Esophagus muscularis mucosa (tissue), 4 donors: ENCODE data around the gene CHRNG. TPM values are rescaled to one million over a fixed set of nuclear protein-coding genes. Genes with fewer than 3 reads are reported as not detected.

Experiments
- DNase-seq: peaks from one replicate; pipeline ENCODE4 v3.0.0-alpha.2; 2017; ENCODE audit errors: extremely low spot score
- H3K27ac ChIP-seq, 4 donors: fragments of 200-600 bp; sonication (generic); replicated peaks in 1 of 4; 1 replicate in 3 of 4; 2 replicates in 1 of 4; pipeline ENCODE4 v1.5.1; 2016 to 2019; ENCODE audit warnings: mild to moderate bottlenecking in 1 of 4
- H3K27me3 ChIP-seq, 4 donors: fragments of 200-600 bp; sonication (generic); one replicate each; pipeline versions ENCODE4 v1.5.1 to v1.6.0; 2016 to 2019
- H3K36me3 ChIP-seq, 4 donors: fragments of 200-600 bp; sonication (generic); one replicate each; pipeline ENCODE4 v1.5.1; 2016 to 2019
- H3K4me1 ChIP-seq, 4 donors: fragments of 200-600 bp; sonication (generic); one replicate each; pipeline ENCODE4 v1.5.1; 2016 to 2019
- H3K4me3 ChIP-seq, 4 donors: fragments of 200-600 bp; sonication (generic); 1 replicate in 2 of 4; 2 replicates in 2 of 4; pipeline ENCODE4 v1.5.1; 2016 to 2019; ENCODE audit warnings: mild to moderate bottlenecking in 4 of 4, moderate library complexity in 1 of 4
- H3K9me3 ChIP-seq, 4 donors: fragments of 200-600 bp; sonication (generic); 1 replicate in 3 of 4; 2 replicates in 1 of 4; pipeline ENCODE4 v1.5.1; 2016 to 2019
- CTCF ChIP-seq, 3 experiments: fragments of 200-600 bp in 2 of 3; fragments of 450-650 bp in 1 of 3; sonication (generic) in 2 of 3; IDR thresholded peaks; one replicate each; pipeline ENCODE4 v1.5.1; 2017 to 2019; ENCODE audit warnings: antibody characterized with exemption in 3 of 3, mild to moderate bottlenecking in 2 of 3, moderate library complexity in 1 of 3
- EP300 ChIP-seq: sonication (generic); formaldehyde crosslinking; IDR thresholded peaks from one replicate; pipeline ENCODE4 v1.6.1; 2017; ENCODE audit warnings: antibody characterized with exemption
- POLR2A ChIP-seq: fragments of 450-650 bp; IDR thresholded peaks from one replicate; pipeline ENCODE4 v1.6.1; 2017; ENCODE audit warnings: antibody characterized with exemption, moderate library complexity, mild to moderate bottlenecking, low read depth
- POLR2AphosphoS5 ChIP-seq, 2 donors: sonication (generic); formaldehyde crosslinking; IDR thresholded peaks; one replicate each; pipeline ENCODE4 v1.6.1; 2017; ENCODE audit warnings: antibody characterized with exemption in 2 of 2
- WGBS: methylation state at CpG from one replicate; pipeline ENCODE4 v1.1.5; 2018; 5-methylcytosine and 5-hydroxymethylcytosine counted together
- intact Hi-C: fragments of 100-400 bp; cut with DNase I; formaldehyde crosslinking; loops from one replicate; pipeline ENCODE4 v1.15.1; 2023
- total RNA-seq, 4 donors: library from RNA; depleted of rRNA; stranded (reverse); fragments of >200 nt; gene quantifications; one replicate each; pipeline versions ENCODE4 v1.1.0 to v1.2.1, GENCODE V29; 2016

Gene CHRNG
- total RNA-seq, 4 donors from 2014 or later, result not detected

- no peak overlapping the region for H3K4me3 ChIP-seq
- intact Hi-C loops, result no loop called here
- no peak overlapping the region for H3K27ac ChIP-seq
- no peak for TF ChIP-seq POLR2A
- TF ChIP-seq EP300, result no peak
- no peak for TF ChIP-seq CTCF (IDR thresholded peaks at IDR 0.05)
- TF ChIP-seq POLR2AphosphoS5 (IDR thresholded peaks at IDR 0.05), result no peak
- peaks cover 0 to 9% (median 0%) of the 10 kb centered on the region in 4 donors for H3K36me3 ChIP-seq
- no peak for DNase-seq
- H3K27me3 ChIP-seq, result peaks cover 0 to 29% (median 5%) of the 10 kb centered on the region in 4 donors
- WGBS, result 96% methylated on average over 13 of the region's 14 CpGs
- no peaks in the 10 kb centered on the region for H3K9me3 ChIP-seq
- no peaks in the 10 kb centered on the region for H3K4me1 ChIP-seq
Observed at GRCh38 chr2:232543491-232543890, 4.0 kb downstream of the CHRNG start.

- Histone ChIP-seq H3K36me3 (peaks cover 0 to 9% (median 0%) of the 10 kb centered on the region in 4 donors), H3K27ac (no peak overlapping the region), H3K27me3 (peaks cover 0 to 23% (median 5%) of the 10 kb centered on the region in 4 donors), H3K4me3 (no peak overlapping the region), H3K4me1 (peaks cover 0 to under 1% (median under 1%) of the 10 kb centered on the region in 4 donors), H3K9me3 (no peaks in the 10 kb centered on the region)
- 96% methylated on average over 19 of the region's 19 CpGs for WGBS
- TF ChIP-seq POLR2A (no peak), CTCF (IDR thresholded peaks at IDR 0.05) (no peak), POLR2AphosphoS5 (IDR thresholded peaks at IDR 0.05) (no peak), EP300 (no peak)
- DNase-seq, result no peak
- intact Hi-C loops, result no loop called here
Observed at GRCh38 chr2:232543928-232544631, 4.6 kb downstream of the CHRNG start.

GRCh38 chr2:232544674-232545073, 5.2 kb downstream of the CHRNG start:
- Histone ChIP-seq H3K27ac (no peak overlapping the region), H3K27me3 (peaks cover 0 to 17% (median 2%) of the 10 kb centered on the region in 4 donors), H3K9me3 (no peaks in the 10 kb centered on the region), H3K4me1 (peaks cover 0 to 7% (median 5%) of the 10 kb centered on the region in 4 donors), H3K36me3 (peaks cover 0 to 9% (median 0%) of the 10 kb centered on the region in 4 donors), H3K4me3 (no peak overlapping the region)
- 98% methylated on average over 6 of the region's 6 CpGs for whole genome bisulfite sequencing
- TF ChIP-seq POLR2AphosphoS5 (IDR thresholded peaks at IDR 0.05) (no peak), CTCF (IDR thresholded peaks at IDR 0.05) (no peak), EP300 (no peak), POLR2A (no peak)
- intact Hi-C loops, result no loop called here
- no peak for DNase-seq

- 88% methylated on average over 17 of the region's 17 CpGs for WGBS
- no peak for TF ChIP-seq CTCF (IDR thresholded peaks at IDR 0.05)
- TF ChIP-seq POLR2A, result no peak
- no peak for TF ChIP-seq POLR2AphosphoS5 (IDR thresholded peaks at IDR 0.05)
- TF ChIP-seq EP300, result no peak
Observed at GRCh38 chr2:232545511-232546375, 6.3 kb downstream of the CHRNG start.

More at GRCh38 chr2:232545511-232546375, 6.3 kb downstream of the CHRNG start:
- intact Hi-C loops, result no loop called here
- Histone ChIP-seq H3K27me3 (peaks cover 0 to 7% (median 0%) of the 10 kb centered on the region in 4 donors), H3K36me3 (peaks cover 0 to 9% (median 0%) of the 10 kb centered on the region in 4 donors), H3K4me1 (peaks cover 0 to 10% (median 9%) of the 10 kb centered on the region in 4 donors), H3K9me3 (no peaks in the 10 kb centered on the region), H3K4me3 (no peak overlapping the region), H3K27ac (no peak overlapping the region)
- no peak for DNase-seq
